ENCODE measurements around the gene RIT1. TPM values are rescaled to one million over a fixed set of nuclear protein-coding genes. Genes with fewer than 3 reads are reported as not detected.

RIT1 gene
- total RNA-seq, 1 experiment from 2014 or later: 26.4 TPM

GRCh38 chr1:155880950-155881349, 30.2 kb downstream of the RIT1 start:
- no peak overlapping the region for H2BK15ac ChIP-seq (ENCODE audit: low read depth, low read length)
- H3K4me1 Mint-ChIP-seq: peaks cover 8% of the 10 kb centered on the region in 2 experiments
- H4K5ac ChIP-seq (ENCODE audit: insufficient read length, low read depth, low read length): no peak overlapping the region
- no peaks in the 10 kb centered on the region for H3K79me2 ChIP-seq (ENCODE audit: insufficient read depth, low read length)
- H3K9me3 Mint-ChIP-seq: no peaks in the 10 kb centered on the region
- no peak overlapping the region for H3K4me2 ChIP-seq (ENCODE audit: insufficient read depth, insufficient read length, low read length)
- H3K56ac ChIP-seq (ENCODE audit: insufficient read length, low read depth, low read length): no peak overlapping the region
- H4K91ac ChIP-seq (ENCODE audit: insufficient read length, low read depth, low read length): no peak overlapping the region
- H3T11ph ChIP-seq (ENCODE audit: low read length): no peak overlapping the region
- no peak overlapping the region for H2BK20ac ChIP-seq (ENCODE audit: low read depth, low read length, poor library complexity, severe bottlenecking)
- no peak overlapping the region for H2AFZ ChIP-seq (ENCODE audit: low read length)
- no peaks in the 10 kb centered on the region for H3K36me3 Mint-ChIP-seq (ENCODE audit: insufficient read depth in 1 of 3, low read depth in 3 of 3)
- no CpG with 5 or more reads among the region's 6 CpGs for WGBS (ENCODE audit: extremely low coverage, insufficient read length, low lambda C conversion rate)
- no peak overlapping the region for H3K18ac ChIP-seq (ENCODE audit: insufficient read length, low read depth, low read length)
- no peak overlapping the region for H3K4me3 Mint-ChIP-seq
- H2BK5ac ChIP-seq (ENCODE audit: insufficient read length, low read length): no peak overlapping the region
- no peak overlapping the region for H3K14ac ChIP-seq (ENCODE audit: insufficient read depth, low read length)
- H3K9ac ChIP-seq (ENCODE audit: extremely low read depth, insufficient read length, low read length): no peak overlapping the region
- H4K20me1 ChIP-seq (ENCODE audit: control insufficient read depth, insufficient read depth, insufficient read length): no peaks in the 10 kb centered on the region
- no peak overlapping the region for H3K4ac ChIP-seq (ENCODE audit: low read depth, low read length)
- no peaks in the 10 kb centered on the region for H3K23me2 ChIP-seq (ENCODE audit: insufficient read length, low read depth, low read length, poor library complexity, severe bottlenecking)
- H3K27me3 Mint-ChIP-seq (ENCODE audit: low read depth): peaks cover 3% of the 10 kb centered on the region
- TF ChIP-seq CTCF (conservative IDR thresholded peaks at IDR 0.05): no peak
- no peaks in the 10 kb centered on the region for H3K27me3 ChIP-seq (ENCODE audit: insufficient read depth, low read length)
- no peak overlapping the region for H2BK12ac ChIP-seq (ENCODE audit: insufficient read length, low read depth, low read length)
- H2AK5ac ChIP-seq (ENCODE audit: insufficient read length, low read length): no peak overlapping the region
- no peak overlapping the region for H3K23ac ChIP-seq (ENCODE audit: insufficient read length, low read depth, low read length)
- no peaks in the 10 kb centered on the region for H3K9me3 ChIP-seq (ENCODE audit: control insufficient read depth, low read depth, low read length)
- no peak overlapping the region for H3K27ac Mint-ChIP-seq
- DNase-seq: no peak
- H3K79me1 ChIP-seq (ENCODE audit: insufficient read depth, low read depth, low read length, poor library complexity, severe bottlenecking): no peaks in the 10 kb centered on the region
- H3K27ac ChIP-seq (ENCODE audit: insufficient read length, low read depth, low read length): no peak overlapping the region
- H4K8ac ChIP-seq (replicated peaks; ENCODE audit: insufficient read length, low read depth, low read length): no peak overlapping the region
- no peaks in the 10 kb centered on the region for H3K4me1 ChIP-seq (ENCODE audit: insufficient read depth, low read length)
- no peak overlapping the region for H2BK120ac ChIP-seq (ENCODE audit: low read depth, low read length, poor library complexity, severe bottlenecking)
